ENCODE measurements around the gene UCN2. TPM values are rescaled to one million over a fixed set of nuclear protein-coding genes. Genes with fewer than 3 reads are reported as not detected.

The UCN2 gene
- polyA plus RNA-seq, 3 donors = 0.61 TPM; not detected in 2

DNA sequence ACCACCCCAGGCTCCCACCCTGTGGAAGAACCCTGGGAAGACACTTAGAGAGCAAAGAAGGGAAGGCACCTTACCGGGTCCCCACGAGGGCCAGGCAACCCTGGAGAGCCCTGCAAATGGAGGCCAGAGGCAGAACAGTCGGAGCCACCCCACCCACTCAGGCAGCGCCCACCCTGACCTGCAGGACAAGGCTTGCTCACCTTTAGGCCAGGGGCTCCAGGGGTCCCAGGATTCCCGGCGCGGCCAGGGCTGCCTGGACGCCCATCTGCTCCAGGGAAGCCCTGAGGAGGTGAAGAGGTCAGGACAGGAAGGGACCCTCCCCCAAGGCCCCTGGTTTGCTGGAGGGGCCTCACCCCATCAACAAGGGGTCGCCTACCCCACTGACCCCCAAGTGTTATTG lies 21.3 kb upstream of the UCN2 start:
- no peaks in the 10 kb centered on the region for H3K4me1 ChIP-seq (ENCODE audit: control insufficient read depth in 1 of 2, insufficient read depth in 2 of 2, low read length in 2 of 2)
- no peaks in the 10 kb centered on the region for H3K36me3 ChIP-seq (replicated peaks in 1 of 2; ENCODE audit: control insufficient read depth in 1 of 2, insufficient read depth in 2 of 2, low read length in 2 of 2)
- Mint-ChIP-seq H3K27me3 (ENCODE audit: low read depth in 3 of 3) (peaks cover 16 to 21% (median 21%) of the 10 kb centered on the region in 3 donors), H3K27ac (no peak overlapping the region), H3K4me3 (no peak overlapping the region), H3K9me3 (peaks cover 0 to 3% (median 0%) of the 10 kb centered on the region in 7 donors), H3K36me3 (no peaks in the 10 kb centered on the region), H3K4me1 (no peaks in the 10 kb centered on the region)
- no peak overlapping the region for H2AFZ ChIP-seq (ENCODE audit: insufficient read depth, low read depth, low read length, poor library complexity, severe bottlenecking)
- DNase-seq = no peak
- no peak overlapping the region for H3K9ac ChIP-seq (ENCODE audit: insufficient read depth, low read length, poor library complexity, severe bottlenecking)
- TF ChIP-seq, protein P1, sequence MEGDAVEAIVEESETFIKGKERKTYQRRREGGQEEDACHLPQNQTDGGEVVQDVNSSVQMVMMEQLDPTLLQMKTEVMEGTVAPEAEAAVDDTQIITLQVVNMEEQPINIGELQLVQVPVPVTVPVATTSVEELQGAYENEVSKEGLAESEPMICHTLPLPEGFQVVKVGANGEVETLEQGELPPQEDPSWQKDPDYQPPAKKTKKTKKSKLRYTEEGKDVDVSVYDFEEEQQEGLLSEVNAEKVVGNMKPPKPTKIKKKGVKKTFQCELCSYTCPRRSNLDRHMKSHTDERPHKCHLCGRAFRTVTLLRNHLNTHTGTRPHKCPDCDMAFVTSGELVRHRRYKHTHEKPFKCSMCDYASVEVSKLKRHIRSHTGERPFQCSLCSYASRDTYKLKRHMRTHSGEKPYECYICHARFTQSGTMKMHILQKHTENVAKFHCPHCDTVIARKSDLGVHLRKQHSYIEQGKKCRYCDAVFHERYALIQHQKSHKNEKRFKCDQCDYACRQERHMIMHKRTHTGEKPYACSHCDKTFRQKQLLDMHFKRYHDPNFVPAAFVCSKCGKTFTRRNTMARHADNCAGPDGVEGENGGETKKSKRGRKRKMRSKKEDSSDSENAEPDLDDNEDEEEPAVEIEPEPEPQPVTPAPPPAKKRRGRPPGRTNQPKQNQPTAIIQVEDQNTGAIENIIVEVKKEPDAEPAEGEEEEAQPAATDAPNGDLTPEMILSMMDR (IDR thresholded peaks at IDR 0.05) = no peak
- H4K20me1 ChIP-seq (ENCODE audit: insufficient read depth, low read length) = no peaks in the 10 kb centered on the region
- no peak overlapping the region for H3K27ac ChIP-seq (ENCODE audit: low read depth in 1 of 2, low read length in 2 of 2)
- no peaks in the 10 kb centered on the region for H3K79me2 ChIP-seq (ENCODE audit: insufficient read depth, low read length)
- no peak overlapping the region for H3K4me3 ChIP-seq (replicated peaks in 1 of 3; ENCODE audit: low read depth in 2 of 3, low read length in 3 of 3)
- H3K4me2 ChIP-seq (replicated peaks; ENCODE audit: extremely low read depth, low read length, poor library complexity, severe bottlenecking) = no peak overlapping the region
- no CpG with 5 or more reads among the region's 9 CpGs for WGBS (ENCODE audit: insufficient coverage)
- H3K27me3 ChIP-seq (ENCODE audit: control insufficient read depth in 2 of 2, insufficient read depth in 2 of 2, low read length in 2 of 2) = peaks cover 0 to 12% of the 10 kb centered on the region in 2 donors
- intact Hi-C loops (cut with micrococcal nuclease) = no loop called here
- no peaks in the 10 kb centered on the region for H3K9me3 ChIP-seq (replicated peaks in 1 of 2; ENCODE audit: control insufficient read depth in 1 of 2, insufficient read depth in 1 of 2, low read length in 2 of 2)

DNA sequence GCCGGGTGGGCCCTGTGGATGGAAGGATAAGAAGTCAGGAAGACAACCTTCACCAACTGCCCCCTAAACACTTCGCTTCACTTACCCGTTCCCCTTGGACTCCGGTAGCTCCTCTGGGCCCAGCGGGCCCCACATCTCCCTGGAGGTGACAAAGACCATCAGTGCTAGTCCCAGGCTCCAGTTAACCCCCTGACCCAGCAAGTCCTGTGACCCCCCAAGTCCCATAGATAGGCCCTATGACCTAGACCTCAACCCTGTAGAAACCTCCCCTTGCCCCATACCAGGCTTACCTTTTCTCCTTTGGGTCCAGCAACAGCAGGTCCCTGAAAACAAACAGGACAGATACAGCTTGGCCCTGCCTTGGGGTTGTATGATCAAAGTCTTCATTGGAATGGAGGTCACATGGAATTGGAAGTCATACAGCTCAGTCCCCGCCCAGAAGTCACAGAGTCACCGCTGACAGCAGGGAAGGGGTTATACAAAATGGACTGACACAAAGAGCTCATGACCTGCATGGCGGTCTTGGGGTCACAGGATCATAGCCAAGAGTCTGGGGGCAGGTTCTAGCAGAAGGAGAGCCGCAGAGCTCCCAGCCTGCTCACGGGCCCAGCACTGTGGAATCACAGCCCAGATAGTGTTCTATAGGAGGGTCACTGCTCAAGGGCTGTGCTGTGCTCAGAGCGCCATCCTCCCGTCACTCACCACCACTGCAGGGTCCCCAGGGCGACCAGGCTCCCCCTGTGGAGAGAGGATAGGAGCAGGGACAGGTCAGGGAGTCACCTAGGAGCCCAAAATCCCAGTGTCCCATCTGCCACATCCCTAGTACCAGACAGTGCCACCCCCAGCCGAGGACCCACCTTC lies 18.3 kb upstream of the UCN2 start:
- TF ChIP-seq, protein P1 (IDR thresholded peaks at IDR 0.05) = no peak
- no peak overlapping the region for H3K9ac ChIP-seq (ENCODE audit: insufficient read depth, low read length, poor library complexity, severe bottlenecking)
- no peaks in the 10 kb centered on the region for H3K36me3 ChIP-seq (replicated peaks in 1 of 2; ENCODE audit: control insufficient read depth in 1 of 2, insufficient read depth in 2 of 2, low read length in 2 of 2)
- no peaks in the 10 kb centered on the region for H3K4me1 Mint-ChIP-seq
- peak overlapping the region in 2 of 7 donors; percentile 26 to 35 for H3K27ac Mint-ChIP-seq
- no peaks in the 10 kb centered on the region for H3K36me3 Mint-ChIP-seq
- no peak overlapping the region for H3K4me3 Mint-ChIP-seq
- no peaks in the 10 kb centered on the region for H3K9me3 Mint-ChIP-seq
- no peaks in the 10 kb centered on the region for H3K9me3 ChIP-seq (replicated peaks in 1 of 2; ENCODE audit: control insufficient read depth in 1 of 2, insufficient read depth in 1 of 2, low read length in 2 of 2)
- 98% methylated on average over 7 of the region's 14 CpGs for WGBS (ENCODE audit: insufficient coverage)
- no peaks in the 10 kb centered on the region for H3K79me2 ChIP-seq (ENCODE audit: insufficient read depth, low read length)
- H2AFZ ChIP-seq (ENCODE audit: insufficient read depth, low read depth, low read length, poor library complexity, severe bottlenecking) = no peak overlapping the region
- no peak overlapping the region for H3K27ac ChIP-seq (ENCODE audit: low read depth in 1 of 2, low read length in 2 of 2)
- no peaks in the 10 kb centered on the region for H3K4me1 ChIP-seq (ENCODE audit: control insufficient read depth in 1 of 2, insufficient read depth in 2 of 2, low read length in 2 of 2)
- no peaks in the 10 kb centered on the region for H4K20me1 ChIP-seq (ENCODE audit: insufficient read depth, low read length)
- no peak for DNase-seq
- H3K4me2 ChIP-seq (replicated peaks; ENCODE audit: extremely low read depth, low read length, poor library complexity, severe bottlenecking) = no peak overlapping the region
- H3K27me3 ChIP-seq (ENCODE audit: control insufficient read depth in 2 of 2, insufficient read depth in 2 of 2, low read length in 2 of 2) = no peaks in the 10 kb centered on the region
- intact Hi-C loops (cut with micrococcal nuclease) = no loop called here
- H3K27me3 Mint-ChIP-seq (ENCODE audit: low read depth in 3 of 3) = peaks cover 1 to 9% (median 1%) of the 10 kb centered on the region in 3 donors
- no peak overlapping the region for H3K4me3 ChIP-seq (replicated peaks in 1 of 3; ENCODE audit: low read depth in 2 of 3, low read length in 3 of 3)

All from CD14-positive monocyte (primary cell).